GM19043 (cell line): Measurements from ENCODE around the gene A4GNT.
"Not testable (repeated sequence)": the region's sequence is repeated elsewhere in the genome, so short reads cannot be mapped to it uniquely, and the experiment has no call there.

Experiments
- ATAC-seq: cut with Tn5 transposase; IDR thresholded peaks from one replicate; pipeline ENCODE4 v1.9.1; 2021; ENCODE audit warnings: low read depth; ENCODE audit not compliant: unreplicated experiment

The A4GNT gene

DNA sequence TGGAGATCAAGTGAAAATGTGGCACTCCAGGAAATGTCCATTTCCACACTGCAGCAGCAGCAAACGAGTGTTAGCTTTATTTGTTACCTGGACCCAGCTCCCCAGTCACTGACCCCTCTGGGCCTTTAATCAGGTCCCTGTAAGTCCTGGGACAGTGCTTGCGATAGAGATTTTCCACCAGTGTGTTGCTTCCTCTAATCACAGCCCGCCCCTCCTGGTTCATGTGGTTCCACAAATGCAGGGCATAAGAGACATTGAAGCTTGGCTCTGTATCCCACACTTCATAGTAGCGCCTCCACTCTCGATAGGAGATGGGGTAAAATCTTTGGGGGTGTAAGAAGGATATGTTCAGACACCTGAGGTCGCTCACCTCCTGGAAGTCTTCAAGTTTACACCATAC lies 8.0 kb downstream of the A4GNT start:
- ATAC-seq, result no peak

DNA sequence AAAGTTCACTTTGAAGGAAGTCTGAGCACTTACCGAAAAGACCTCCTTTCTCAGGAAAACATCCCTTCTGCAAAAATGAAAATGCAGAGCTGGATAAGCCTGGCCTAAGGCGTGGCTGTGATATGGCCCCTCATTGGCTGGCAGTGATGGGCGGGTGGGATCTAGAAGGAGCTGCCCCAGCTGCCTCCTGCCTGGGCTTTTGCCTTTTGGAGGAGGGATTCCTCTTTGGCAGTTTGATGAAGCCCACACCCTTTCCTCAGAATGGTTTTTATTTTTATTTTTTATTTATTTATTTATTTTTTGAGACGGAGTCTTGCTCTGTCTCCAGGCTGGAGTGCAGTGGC lies 12.8 kb downstream of the A4GNT start:
- ATAC-seq, result no peak

DNA sequence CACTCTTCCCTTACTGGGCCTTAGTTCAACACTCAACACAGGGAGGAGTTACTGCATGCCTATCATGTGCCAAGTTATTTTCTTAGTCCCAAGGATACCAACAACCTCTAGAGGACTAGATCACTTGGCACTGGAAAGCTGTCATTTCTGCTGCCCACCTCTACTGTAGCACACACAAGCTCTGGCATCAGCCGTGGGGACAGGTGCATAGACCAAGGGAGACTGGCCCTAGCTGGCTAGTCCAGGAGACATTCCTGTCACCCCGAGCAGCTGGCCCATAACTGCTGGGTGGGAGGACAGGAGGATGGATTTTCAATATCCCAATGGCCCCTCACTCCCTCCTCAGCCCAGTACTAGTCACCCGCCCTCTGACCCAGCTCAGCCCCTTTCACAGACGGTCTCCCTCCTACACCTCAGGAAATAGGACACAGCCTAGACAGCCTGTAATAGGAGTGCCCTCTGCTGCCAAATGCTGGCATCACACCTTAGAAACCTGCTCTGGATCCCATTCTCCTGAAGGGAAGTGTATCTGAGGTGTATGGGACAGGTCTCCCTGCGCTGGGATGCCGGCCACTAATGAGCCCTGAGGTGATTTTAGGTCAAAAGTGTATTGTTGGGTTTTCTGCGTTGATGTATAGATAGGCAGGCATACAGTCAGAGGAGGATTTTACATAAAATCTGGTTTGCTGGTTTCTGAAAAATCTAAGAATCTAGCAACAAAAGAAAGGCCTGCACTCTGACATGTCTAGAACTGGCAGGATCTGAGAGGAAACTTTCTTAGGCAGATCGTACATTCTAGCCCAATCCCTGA lies 13.4 kb downstream of the A4GNT start:
- ATAC-seq, result peak; percentile 53

DNA sequence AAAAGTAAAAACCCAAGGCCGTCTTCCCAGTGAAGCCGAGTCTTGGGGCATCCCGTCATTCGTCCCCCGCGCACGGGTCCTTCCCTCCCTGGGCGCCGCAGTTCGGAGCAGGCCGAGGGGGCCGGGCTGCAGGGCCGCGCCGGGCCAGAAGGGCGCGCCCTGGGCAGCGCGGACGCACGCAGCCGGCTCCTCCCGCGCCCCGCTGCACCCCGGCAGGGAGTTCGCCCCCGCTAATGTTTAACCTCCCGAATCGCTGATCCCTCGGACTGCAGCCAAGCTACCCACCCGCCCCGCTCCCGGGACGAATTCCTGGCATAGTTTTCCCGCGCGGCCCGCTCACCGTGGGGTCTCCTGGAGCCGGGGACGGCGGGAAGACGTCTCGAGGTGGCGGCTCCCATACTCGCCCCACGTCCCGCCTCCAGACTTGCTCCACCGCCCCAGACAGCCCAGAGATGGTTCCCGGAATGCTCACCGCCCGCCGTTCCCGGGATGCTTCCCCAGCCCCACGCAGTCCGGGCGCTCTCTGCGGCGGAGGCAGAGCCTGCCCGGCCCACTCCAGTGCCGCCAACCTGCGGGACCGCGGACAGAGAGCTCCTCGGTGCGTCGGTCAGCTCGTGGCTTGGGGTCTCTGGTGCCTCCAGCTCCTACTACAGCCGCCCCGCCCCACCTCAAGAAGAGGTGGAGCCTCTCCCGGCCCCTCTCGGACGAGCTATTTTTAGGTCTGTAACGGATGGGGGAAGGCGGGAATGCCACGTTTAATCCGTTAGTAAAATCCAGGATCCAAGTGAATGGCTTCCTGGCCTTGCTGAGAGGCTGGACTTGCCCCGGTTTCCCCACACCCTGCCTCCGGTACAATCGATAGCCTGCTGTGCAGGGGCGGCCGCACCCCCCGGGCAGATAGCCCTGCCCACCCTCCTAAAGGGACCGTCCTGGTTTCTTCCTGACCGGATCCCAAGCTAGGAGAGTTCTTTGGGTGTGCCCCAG lies 16.9 kb downstream of the A4GNT start, which contains the start of gene DZIP1L:
Gene DZIP1L (minus strand): TSS at position 621 of the 984 bp plus-strand sequence. CDS start 11,637 bp downstream, outside the sequence.
- ATAC-seq, result peak; percentile 77

DNA sequence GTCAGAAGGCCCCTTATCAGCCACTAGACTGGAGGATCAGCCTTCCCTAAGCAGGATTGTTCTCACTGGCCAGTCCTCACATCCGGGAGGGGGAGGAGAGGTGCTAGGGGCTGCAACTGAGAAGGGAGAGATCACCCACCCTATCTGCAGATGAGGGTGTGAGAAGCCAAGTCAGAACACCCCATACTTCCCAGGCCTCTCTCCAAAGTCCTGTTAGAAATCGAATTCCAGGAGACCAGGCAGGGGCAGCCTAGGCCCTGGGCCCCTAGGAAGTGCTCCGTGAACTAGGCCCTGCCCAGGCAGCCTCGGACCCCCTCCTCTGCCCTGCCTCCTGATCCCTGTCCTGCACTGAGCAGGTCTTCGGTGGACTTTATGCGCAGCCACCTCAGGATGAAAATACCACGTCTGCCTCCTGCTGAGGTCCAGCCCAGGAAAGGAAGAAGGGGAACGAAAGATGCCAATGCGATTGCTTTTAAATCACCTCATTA lies 17.7 kb downstream of the A4GNT start:
- ATAC-seq, result no peak

DNA sequence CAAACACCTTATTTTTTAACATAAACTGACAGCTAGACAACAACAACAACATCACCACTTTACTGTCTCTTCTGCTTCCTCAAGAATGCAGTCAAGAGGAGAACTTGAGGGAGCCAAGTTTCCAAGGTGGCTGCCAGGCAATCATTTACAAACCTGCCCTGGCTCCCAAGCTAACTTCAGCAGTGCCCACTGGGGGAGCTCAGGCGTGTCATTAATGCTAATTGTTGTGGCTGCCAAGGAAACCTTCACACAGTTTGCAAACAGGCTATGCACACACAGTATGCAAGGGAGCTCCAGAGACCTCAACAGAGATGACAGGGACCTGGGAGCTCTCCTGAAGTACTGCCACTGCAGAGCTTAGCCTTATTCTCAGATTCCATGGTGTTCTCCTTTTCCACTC lies 18.9 kb downstream of the A4GNT start:
- ATAC-seq, result no peak

DNA sequence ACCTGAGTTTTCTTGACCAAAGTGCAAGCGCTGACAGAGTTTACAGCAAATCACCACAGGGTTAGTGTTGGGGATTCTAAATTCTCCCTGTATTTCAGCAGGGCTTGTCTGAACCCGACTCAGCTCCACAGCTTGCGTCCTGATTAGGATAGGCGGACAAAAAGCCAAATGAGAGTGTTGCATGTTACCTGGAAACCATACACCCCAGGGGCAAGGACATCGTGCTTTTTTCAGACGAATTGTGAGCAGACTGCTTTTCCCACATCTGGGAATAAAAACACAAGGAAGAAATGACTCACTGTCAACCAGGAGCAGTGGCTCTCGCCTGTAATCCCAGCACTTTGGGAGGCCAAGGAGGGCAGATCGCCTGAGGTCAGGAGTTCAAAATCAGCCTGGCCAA lies 19.8 kb downstream of the A4GNT start:
- no peak for ATAC-seq

DNA sequence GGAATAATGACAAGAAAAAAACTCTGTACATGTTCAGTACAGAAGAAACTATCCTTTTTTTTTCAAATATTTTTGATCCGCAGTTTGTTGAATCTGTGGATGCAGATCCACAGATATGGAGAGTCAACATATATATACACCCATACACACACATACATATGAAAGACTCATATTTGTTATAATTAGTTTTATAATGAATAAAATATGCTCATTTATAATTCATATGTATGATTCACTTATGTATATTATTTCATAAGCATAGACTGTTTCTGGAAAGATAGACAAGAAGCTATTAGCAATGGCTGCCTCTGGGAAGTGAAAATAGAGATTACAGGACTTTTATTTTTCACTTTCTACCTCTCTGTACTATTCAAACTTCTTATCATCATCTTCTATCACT lies 26.6 kb downstream of the A4GNT start:
- no peak for ATAC-seq

DNA sequence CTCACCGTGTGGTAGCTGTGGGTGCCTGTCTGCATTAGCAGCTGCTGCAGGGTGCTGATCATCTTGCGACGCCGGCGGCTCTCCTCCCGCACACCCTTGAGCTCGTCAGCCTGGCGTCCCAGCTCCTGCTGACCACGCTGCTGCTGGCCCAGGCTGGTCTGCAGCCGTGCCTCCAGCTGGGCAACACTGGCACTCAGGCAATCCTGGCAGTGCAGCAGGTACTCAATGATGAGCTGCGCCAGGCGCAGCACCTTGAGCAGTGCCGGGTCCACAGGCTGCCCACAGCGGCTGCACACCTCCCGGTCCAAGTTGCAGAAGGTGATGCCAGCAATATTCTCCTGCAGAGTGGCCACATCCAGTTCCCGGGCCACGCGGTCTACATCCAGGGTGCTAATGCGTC lies 28.7 kb downstream of the A4GNT start:
- no peak for ATAC-seq

DNA sequence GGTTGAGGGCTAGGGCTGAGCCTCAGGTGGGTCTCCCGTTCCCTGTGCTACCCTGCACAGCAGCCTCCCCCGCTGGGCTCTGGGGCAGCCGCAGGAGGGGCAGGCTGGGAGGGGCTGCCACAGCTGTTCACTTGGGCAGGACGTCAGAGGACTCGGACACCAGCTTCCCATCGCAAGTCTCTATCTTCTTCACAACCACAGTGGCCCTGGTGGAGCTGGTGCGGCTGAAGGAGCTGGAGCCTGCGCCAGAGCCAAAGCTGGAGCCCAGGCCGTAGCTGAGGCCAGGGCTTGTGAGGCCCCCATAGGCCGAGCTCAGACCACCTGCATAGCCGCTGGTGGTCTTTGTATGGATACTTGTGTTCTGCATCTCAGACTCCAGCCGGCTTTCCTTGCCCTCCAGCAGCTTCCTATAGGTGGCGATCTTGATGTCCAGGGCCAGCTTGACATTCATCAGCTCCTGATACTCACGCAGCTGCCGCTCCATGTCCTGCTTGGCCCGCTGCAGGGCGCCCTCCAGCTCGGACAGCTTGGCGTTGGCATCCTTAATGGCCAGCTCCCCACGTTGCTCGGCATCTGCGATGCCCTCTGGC lies 30.7 kb downstream of the A4GNT start:
- ATAC-seq, result not testable (repeated sequence)

DNA sequence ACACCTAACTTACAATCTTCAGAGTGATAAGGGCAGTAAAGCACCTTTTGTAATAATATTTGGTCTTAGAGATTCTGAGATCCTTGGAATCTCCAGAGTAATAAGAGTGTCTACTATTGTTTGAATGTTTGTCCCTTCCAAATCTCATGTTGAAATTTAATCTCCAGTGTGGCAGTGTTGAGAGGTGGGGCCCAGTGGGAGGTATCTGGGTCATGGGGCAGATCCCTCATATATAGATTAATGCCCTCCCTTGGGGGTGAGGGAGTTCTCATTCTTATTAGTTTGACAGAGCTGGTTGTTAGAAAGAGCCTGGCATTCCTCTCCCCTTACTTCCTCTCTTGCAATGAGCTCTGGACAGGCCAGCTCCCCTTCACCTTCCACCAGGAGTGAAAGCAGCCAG lies 32.8 kb downstream of the A4GNT start:
- no peak for ATAC-seq

DNA sequence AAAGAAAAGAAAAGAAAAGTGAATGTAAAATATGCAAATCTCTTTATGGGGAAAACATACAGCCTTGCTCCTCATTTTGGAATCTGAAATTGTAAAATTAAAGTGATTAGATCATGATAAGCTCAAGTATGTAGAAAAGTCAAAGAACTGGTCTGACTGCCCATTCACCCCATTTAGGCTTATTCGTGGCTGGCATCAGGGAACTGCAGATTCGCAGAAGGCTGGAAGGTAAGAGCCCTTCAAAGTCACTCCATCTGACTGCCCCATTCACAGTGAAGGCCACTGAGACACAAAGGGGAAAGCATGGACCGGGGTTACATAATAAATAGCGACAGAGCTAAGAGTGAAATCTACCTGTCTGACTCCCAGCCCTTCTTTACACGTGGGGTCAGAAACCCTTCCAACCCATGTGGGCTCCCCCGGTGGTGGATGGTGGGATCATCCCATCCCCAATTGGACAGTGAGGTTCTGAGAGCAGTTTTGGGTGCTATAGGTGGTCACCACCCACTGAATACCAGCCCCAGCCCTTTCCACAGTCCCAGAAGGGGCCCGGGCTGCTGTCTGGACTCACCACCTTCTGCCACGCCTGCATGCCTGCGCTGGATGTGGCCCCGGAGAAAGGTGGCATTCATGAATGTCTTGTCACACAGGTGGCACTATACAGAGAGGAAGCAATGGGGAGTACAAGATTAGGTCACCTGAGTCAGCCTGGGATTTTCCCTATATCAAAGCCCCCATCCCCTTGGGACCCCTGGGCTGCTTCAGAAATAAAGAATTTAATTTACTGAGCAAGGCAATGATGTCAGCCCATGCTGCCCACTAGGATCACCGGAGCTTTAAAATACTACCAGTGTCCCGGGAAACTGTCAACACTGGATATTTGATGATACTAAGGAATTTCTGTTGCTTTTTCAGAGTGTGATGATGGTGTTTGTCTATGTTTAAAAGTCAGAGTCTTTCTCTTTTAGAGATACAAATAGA lies 34.7 kb downstream of the A4GNT start:
- no peak for ATAC-seq

DNA sequence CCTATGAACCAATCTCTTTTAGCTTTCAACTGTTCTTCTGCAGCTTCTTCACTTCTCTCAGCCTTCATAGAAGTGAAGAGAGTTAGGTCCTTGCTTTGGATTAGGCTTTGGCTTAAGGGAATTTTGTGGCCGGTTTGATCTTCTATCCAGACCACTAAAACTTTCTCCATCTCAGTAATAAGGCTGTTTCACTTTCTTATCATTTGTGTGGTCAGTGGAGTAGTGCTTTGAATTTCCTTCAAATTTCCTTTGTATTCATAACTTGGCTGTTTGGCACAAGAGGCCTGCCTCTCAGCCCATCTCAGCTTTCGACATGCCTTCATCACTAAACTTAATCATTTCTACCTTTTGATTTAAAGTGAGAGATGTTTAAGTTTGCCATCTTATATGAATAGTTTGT lies 38.5 kb downstream of the A4GNT start:
- ATAC-seq, result no peak

DNA sequence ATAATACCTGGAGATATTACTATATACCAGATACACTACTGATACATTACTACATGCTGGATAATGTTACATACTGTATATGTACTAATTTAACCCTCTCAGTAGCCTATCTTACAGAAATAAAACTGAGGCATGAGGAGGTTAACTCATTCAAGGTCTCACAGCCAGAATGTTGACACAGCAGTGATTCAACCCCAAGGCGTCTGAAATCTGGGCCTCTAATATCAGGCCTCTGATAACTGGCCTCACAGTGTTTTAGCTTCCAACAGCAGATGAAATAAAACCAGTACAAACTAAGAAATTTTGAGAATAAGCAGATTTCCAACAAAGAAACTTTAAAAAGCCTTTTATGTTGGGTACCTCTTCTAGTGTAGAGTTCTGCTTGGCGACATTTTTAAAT lies 40.2 kb downstream of the A4GNT start:
- ATAC-seq, result no peak

DNA sequence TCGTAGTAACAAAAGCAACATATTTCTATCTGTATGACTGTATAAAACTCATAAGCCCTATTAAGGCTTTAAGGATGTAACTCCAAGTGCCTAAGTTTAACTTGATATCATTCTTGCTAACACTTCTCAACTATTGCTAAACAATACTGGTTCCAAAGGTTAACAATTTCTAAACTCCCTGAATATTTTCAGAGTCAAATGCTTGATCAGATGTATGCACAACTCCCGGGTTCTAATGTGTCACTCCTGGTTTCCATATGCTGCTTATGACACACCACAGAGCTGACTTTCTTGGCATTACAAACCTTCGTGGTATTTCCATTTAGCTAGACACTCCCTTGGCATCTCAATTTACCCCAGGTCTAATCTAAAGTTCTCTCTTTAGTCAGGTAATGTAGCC lies 43.1 kb downstream of the A4GNT start:
- ATAC-seq, result no peak

DNA sequence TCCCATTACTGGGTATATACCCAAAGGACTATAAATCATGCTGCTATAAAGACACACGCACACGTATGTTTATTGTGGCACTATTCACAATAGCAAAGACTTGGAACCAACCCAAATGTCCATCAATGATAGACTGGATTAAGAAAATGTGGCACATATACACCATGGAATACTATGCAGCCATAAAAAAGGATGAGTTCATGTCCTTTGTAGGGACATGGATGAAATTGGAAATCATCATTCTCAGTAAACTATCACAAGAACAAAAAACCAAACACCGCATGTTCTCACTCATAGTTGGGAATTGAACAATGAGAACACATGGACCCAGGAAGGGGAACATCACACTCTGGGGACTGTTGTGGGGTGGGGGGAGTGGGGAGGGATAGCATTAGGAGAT lies 46.4 kb downstream of the A4GNT start:
- ATAC-seq, result not testable (repeated sequence)

DNA sequence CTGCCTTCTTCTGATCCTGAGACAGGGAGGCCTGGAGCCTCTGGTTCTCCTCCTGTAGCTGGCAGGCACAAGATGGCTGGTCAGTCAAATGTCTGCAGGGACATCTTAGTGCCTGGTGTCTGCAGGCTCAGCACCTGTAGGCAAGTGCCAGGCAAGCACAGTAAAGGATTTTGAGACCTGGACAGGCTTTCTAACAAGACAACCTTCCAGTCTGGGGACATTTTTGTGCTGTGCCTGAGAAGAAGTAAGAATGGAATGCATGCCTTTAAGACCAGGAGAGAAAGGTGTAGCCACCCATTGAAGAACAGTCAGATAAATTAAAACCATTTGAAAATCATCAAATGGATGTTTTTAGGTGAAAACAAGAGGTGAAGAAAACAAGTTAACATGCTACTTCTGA lies 48.0 kb downstream of the A4GNT start:
- no peak for ATAC-seq

DNA sequence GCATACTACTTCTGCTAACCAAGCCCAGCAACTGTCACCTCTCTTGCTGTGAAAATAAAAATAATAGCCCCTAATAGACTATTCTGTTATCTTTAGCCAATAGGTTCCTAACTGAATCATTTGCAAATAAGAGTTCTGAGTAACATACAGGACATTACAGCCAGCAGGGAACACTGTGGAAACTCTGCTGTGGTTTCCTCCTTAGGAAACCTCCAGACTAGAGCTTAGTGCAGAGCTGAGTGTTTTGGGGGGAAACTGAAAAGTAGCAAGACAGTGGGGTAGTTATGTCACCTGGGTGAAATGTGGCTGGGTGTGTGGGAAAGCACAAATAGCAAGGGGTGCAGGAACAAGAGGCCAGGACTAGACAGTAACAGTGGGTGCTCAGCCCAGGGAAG lies 49.2 kb downstream of the A4GNT start:
- no peak for ATAC-seq

DNA sequence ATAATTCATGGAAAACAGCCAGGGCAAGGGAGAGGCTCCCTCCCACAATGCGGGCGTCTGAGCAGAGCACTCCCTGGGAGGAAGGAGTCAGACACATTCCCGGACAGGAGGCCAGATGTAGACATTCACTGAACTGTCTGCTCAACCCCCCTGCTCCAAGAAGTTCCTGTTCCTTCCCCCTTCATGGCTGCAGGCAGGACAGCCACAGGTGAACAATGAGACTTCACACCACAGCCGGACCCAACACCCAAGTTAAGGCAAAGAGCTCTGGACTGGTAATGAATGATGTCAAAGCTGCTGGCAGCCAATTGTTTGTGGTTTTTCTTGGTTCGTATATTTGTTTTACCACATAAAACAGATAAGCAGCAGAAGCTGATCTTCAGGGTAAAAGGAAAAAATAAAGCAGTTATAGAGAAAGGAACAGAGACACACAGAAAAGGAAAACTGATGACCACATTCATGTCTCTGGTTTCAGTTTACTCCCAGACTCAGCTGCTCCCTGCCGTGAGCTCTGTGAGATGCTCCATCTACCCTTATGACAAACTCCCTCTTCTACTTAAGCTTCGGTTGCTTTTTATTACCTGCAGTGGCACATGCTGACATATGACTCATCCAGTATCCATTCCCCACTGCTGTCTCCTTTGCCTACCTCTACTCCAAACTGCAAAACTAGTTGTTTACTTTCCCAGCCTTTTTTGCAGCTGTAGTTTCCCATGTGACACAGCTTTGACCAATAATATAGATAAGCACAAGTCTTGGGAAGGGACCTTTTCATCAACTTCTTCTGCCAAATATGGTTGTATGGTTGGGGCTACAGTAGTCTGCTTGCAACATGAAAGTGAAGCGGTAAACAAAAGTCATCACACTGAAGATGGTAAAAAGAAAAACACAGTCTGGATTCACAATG lies 49.9 kb downstream of the A4GNT start:
- ATAC-seq, result no peak
